ENCODE measurements around the gene ITGA11. TPM values are rescaled to one million over a fixed set of nuclear protein-coding genes. Genes with fewer than 3 reads are reported as not detected.
"Not testable (repeated sequence)": the region's sequence is repeated elsewhere in the genome, so short reads cannot be mapped to it uniquely, and the experiment has no call there.

The ITGA11 gene
- total RNA-seq, 1 donor from 2014 or later, result not detected

- Mint-ChIP-seq H3K36me3 (ENCODE audit: insufficient read depth) (no peaks in the 10 kb centered on the region), H3K4me1 (ENCODE audit: low read depth) (peaks cover 14% of the 10 kb centered on the region)
Measured at GRCh38 chr15:68402432-68403160, 29.4 kb downstream of the ITGA11 start.

GRCh38 chr15:68401496-68402431 is 30.2 kb downstream of the ITGA11 start:
- Mint-ChIP-seq H3K36me3 (ENCODE audit: insufficient read depth) (no peaks in the 10 kb centered on the region), H3K9me3 (ENCODE audit: low read depth) (no peaks in the 10 kb centered on the region), H3K4me1 (ENCODE audit: low read depth) (peaks cover 14% of the 10 kb centered on the region), H3K27ac (no peak overlapping the region), H3K4me3 (ENCODE audit: low read depth) (no peak overlapping the region), H3K27me3 (no peaks in the 10 kb centered on the region)
- DNase-seq (ENCODE audit: low spot score, unreplicated experiment), result no peak
- no peak for TF ChIP-seq CTCF (IDR thresholded peaks at IDR 0.05; ENCODE audit: unreplicated experiment)

More at GRCh38 chr15:68402432-68403160, 29.4 kb downstream of the ITGA11 start:
- no peak overlapping the region for H3K4me3 Mint-ChIP-seq (ENCODE audit: low read depth)
- H3K27ac Mint-ChIP-seq, result no peak overlapping the region
- no peaks in the 10 kb centered on the region for H3K27me3 Mint-ChIP-seq
- H3K9me3 Mint-ChIP-seq (ENCODE audit: low read depth), result no peaks in the 10 kb centered on the region
- TF ChIP-seq CTCF (IDR thresholded peaks at IDR 0.05; ENCODE audit: unreplicated experiment), result no peak
- DNase-seq (ENCODE audit: low spot score, unreplicated experiment), result no peak

- Mint-ChIP-seq H3K27ac (peak overlapping the region; percentile 2), H3K9me3 (ENCODE audit: low read depth) (peaks cover 6% of the 10 kb centered on the region), H3K4me3 (ENCODE audit: low read depth) (no peak overlapping the region), H3K4me1 (ENCODE audit: low read depth) (peaks cover 14% of the 10 kb centered on the region), H3K36me3 (ENCODE audit: insufficient read depth) (no peaks in the 10 kb centered on the region), H3K27me3 (no peaks in the 10 kb centered on the region)
- DNase-seq (ENCODE audit: low spot score, unreplicated experiment), result no peak
- TF ChIP-seq CTCF (IDR thresholded peaks at IDR 0.05; ENCODE audit: unreplicated experiment), result no peak
Measured at GRCh38 chr15:68400066-68400456, 31.9 kb downstream of the ITGA11 start.

- TF ChIP-seq CTCF (IDR thresholded peaks at IDR 0.05; ENCODE audit: unreplicated experiment), result no peak
- no peak overlapping the region for H3K4me3 Mint-ChIP-seq (ENCODE audit: low read depth)
- H3K9me3 Mint-ChIP-seq (ENCODE audit: low read depth), result peaks cover 6% of the 10 kb centered on the region
- DNase-seq (ENCODE audit: low spot score, unreplicated experiment), result no peak
- no peaks in the 10 kb centered on the region for H3K27me3 Mint-ChIP-seq
- no peaks in the 10 kb centered on the region for H3K36me3 Mint-ChIP-seq (ENCODE audit: insufficient read depth)
- H3K27ac Mint-ChIP-seq, result no peak overlapping the region
- H3K4me1 Mint-ChIP-seq (ENCODE audit: low read depth), result peaks cover 12% of the 10 kb centered on the region
Measured at GRCh38 chr15:68399096-68400065, 32.6 kb downstream of the ITGA11 start.

GRCh38 chr15:68397999-68398398 is 34.0 kb downstream of the ITGA11 start:
- H3K27me3 Mint-ChIP-seq; H3K4me1 Mint-ChIP-seq (ENCODE audit: low read depth); H3K27ac Mint-ChIP-seq; H3K4me3 Mint-ChIP-seq (ENCODE audit: low read depth); H3K36me3 Mint-ChIP-seq (ENCODE audit: insufficient read depth); DNase-seq (ENCODE audit: low spot score, unreplicated experiment): not testable (repeated sequence)
- peaks cover 17% of the 10 kb centered on the region for H3K9me3 Mint-ChIP-seq (ENCODE audit: low read depth)
